Measurements from ENCODE around the gene RNF123. TPM values are rescaled to one million over a fixed set of nuclear protein-coding genes. Genes with fewer than 3 reads are reported as not detected.

Gene RNF123
- 33.1 TPM for total RNA-seq

DNA sequence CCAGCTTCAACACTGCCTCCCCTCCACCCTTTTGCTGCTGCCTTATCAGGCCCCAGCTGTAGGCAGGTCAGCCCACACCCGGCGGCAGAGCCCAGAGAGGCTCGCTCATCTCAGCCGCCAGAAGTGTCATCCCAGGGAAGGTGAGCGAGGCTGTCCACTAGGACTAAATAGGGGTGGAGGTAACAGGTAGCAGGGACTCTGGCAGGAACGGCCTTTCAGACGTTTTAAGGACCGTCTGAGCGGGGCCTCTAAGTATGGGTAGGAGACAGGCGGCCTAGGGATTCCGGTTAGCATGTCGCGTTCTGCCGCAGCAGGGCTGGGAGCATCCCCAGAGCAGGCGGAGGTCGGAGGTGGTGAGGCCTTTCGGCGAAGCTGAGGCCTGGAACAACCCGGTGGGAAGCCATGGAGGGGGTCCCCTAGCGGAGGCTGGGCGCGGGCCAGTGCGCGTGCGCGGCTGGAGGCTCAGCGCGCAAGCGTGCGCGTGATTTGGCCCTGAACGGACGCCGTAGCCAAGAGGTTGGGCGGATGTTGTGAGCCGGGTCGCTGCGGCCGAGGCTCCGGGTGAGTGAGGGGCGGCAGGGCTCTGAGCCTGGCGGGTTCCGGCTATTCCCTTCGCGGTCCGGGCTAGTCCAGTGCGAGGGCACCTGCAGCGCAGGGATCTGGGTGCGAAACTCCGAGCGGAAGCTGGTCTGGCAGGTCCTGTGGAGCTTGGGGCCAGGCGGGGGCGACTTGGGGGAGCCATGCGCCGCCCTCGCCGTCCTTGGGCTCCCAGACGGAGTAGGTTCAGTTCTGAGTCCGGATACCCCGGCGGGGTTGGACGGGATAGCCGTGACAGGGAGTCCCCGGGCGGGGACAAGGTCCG is at the start of gene RNF123, which contains the start of gene MST1:
Gene RNF123 (plus strand): TSS at position 512 of the 862 bp plus-strand sequence. CDS start 1,609 bp downstream, outside the sequence.
Gene MST1 (minus strand): TSS at position 429 of the 862 bp plus-strand sequence. CDS start 783 bp downstream, outside the sequence.
- peaks cover 0 to 24% of the 10 kb centered on the region in 2 donors for H3K4me1 ChIP-seq
- peak in 1 of 2 donors; percentile 94 for DNase-seq (ENCODE audit: low spot score in 2 of 2)
- peak within 1 kb of the TSS; percentile 67 to 71 for H3K27ac ChIP-seq

DNA sequence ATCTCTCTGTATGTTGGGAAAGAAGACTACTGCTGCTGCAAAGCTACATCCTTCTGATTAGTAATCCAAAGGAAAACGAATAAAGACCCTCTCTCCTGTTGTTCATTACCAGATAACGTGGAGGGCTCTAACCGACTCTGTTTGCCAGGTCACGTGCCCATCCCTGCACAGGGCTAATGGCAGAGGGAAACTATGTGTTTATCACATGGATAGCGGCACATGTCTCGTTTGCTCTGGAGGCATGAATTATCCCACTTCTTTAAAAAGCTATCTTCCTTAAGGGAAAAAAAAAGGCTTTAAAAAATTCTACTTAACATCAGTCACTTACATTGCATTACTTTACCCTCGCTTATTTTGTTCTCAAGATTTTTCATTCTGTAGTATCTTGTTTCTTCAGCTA is 48.1 kb upstream of the RNF123 start:
- Histone ChIP-seq H3K36me3 (no peaks in the 10 kb centered on the region), H3K4me1 (peaks cover 5 to 8% of the 10 kb centered on the region in 2 donors), H3K4me3 (no peak overlapping the region), H3K27me3 (no peaks in the 10 kb centered on the region), H3K9me3 (no peaks in the 10 kb centered on the region), H3K27ac (no peak overlapping the region)
- intact Hi-C loops (cut with DNase I) = no loop called here
- TF ChIP-seq, protein P1, sequence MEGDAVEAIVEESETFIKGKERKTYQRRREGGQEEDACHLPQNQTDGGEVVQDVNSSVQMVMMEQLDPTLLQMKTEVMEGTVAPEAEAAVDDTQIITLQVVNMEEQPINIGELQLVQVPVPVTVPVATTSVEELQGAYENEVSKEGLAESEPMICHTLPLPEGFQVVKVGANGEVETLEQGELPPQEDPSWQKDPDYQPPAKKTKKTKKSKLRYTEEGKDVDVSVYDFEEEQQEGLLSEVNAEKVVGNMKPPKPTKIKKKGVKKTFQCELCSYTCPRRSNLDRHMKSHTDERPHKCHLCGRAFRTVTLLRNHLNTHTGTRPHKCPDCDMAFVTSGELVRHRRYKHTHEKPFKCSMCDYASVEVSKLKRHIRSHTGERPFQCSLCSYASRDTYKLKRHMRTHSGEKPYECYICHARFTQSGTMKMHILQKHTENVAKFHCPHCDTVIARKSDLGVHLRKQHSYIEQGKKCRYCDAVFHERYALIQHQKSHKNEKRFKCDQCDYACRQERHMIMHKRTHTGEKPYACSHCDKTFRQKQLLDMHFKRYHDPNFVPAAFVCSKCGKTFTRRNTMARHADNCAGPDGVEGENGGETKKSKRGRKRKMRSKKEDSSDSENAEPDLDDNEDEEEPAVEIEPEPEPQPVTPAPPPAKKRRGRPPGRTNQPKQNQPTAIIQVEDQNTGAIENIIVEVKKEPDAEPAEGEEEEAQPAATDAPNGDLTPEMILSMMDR (IDR thresholded peaks at IDR 0.05) = no peak
- DNase-seq (ENCODE audit: low spot score in 2 of 2) = no peak

More for the DNA sequence above, at the start of gene RNF123, which contains the start of gene MST1:
- H3K27me3 ChIP-seq = no peaks in the 10 kb centered on the region
- peak within 1 kb of the TSS; percentile 88 to 92 for H3K4me3 ChIP-seq
- TF ChIP-seq, protein P1 (IDR thresholded peaks at IDR 0.05) = peak; percentile 18 to 45 (median 24)
- H3K9me3 ChIP-seq = no peaks in the 10 kb centered on the region
- intact Hi-C loops (cut with DNase I) = loop anchor here (1.0 kb wide), 1 partner anchor 34 kb away; the partner anchor contains the start of gene GMPPB
- H3K36me3 ChIP-seq = no peaks in the 10 kb centered on the region

DNA sequence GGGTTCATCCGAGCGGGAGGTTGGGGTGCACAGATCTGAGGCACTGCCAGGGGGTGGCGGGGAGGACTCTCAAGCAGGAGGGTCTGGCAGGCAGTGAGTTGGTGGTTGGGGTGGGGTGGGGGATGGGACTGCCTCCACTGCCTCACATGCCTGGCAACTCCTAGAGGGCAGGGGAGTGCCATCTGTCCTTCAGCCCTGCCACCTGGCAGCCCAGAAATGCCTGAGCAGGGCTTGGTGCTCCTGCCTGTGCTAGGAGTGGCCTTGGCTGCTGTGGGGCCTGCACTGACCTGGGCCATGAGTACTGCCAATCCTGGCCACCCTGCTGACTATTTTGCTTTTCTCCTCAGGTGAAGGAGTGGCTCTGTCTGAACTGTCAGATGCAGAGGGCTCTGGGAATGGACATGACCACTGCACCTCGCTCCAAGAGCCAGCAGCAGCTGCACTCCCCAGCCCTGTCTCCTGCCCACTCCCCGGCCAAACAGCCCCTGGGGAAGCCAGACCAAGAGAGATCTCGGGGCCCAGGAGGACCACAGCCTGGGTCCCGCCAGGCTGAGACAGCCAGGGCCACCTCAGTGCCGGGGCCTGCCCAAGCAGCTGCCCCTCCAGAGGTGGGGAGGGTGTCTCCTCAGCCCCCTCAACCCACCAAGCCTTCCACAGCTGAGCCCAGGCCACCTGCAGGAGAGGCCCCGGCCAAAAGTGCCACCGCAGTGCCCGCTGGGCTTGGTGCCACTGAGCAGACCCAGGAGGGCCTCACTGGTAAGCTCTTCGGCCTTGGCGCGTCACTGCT is 47.2 kb upstream of the RNF123 start:
- H3K27ac ChIP-seq = no peak overlapping the region
- H3K4me1 ChIP-seq = peaks cover 5 to 8% of the 10 kb centered on the region in 2 donors
- TF ChIP-seq, protein P1 (IDR thresholded peaks at IDR 0.05) = no peak
- H3K9me3 ChIP-seq = no peaks in the 10 kb centered on the region
- H3K27me3 ChIP-seq = no peaks in the 10 kb centered on the region
- intact Hi-C loops (cut with DNase I) = no loop called here
- no peak for DNase-seq (ENCODE audit: low spot score in 2 of 2)
- no peak overlapping the region for H3K4me3 ChIP-seq
- H3K36me3 ChIP-seq = no peaks in the 10 kb centered on the region

DNA sequence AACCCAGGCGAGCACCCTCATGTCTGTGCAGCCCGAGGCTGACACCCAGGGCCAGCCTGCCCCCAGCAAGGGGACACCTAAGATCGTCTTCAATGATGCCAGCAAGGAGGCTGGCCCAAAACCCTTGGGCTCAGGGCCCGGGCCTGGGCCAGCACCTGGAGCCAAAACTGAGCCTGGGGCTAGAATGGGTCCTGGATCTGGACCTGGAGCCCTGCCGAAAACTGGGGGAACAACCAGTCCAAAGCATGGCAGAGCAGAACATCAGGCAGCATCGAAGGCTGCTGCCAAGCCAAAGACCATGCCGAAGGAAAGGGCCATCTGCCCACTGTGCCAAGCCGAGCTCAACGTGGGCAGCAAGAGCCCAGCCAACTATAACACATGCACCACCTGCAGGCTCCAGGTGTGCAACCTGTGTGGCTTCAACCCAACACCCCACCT is 46.6 kb upstream of the RNF123 start:
- TF ChIP-seq, protein P1 (IDR thresholded peaks at IDR 0.05) = no peak
- no peaks in the 10 kb centered on the region for H3K36me3 ChIP-seq
- no peaks in the 10 kb centered on the region for H3K9me3 ChIP-seq
- intact Hi-C loops (cut with DNase I) = no loop called here
- H3K27ac ChIP-seq = no peak overlapping the region
- DNase-seq (ENCODE audit: low spot score in 2 of 2) = no peak
- no peaks in the 10 kb centered on the region for H3K27me3 ChIP-seq
- H3K4me3 ChIP-seq = no peak overlapping the region
- peaks cover 5 to 8% of the 10 kb centered on the region in 2 donors for H3K4me1 ChIP-seq

DNA sequence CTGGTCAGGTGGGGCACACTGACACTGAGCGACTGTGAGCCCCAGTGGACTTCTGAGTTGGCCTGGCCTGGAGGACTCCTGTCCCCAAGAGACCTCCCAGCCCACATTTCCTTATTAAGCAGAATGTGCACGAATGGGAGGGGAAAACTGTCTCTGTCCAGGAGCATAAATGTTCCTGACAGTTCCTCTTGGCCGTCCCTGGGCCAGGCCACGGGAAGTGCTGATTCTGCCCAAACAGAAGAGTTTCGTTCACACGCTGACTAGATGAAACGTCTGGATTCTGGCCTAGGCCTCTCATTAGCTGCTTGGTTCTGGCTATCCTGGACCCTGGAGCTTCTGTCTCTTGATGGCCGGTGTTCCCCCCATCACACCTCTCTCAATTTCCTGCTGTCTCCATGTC is 44.7 kb upstream of the RNF123 start:
- no peak overlapping the region for H3K4me3 ChIP-seq
- H3K36me3 ChIP-seq = no peaks in the 10 kb centered on the region
- H3K27ac ChIP-seq = no peak overlapping the region
- H3K4me1 ChIP-seq = peaks cover 2 to 4% of the 10 kb centered on the region in 2 donors
- DNase-seq (ENCODE audit: low spot score in 2 of 2) = no peak
- TF ChIP-seq, protein P1 (IDR thresholded peaks at IDR 0.05) = no peak
- no peaks in the 10 kb centered on the region for H3K27me3 ChIP-seq
- intact Hi-C loops (cut with DNase I) = no loop called here
- H3K9me3 ChIP-seq = no peaks in the 10 kb centered on the region
